ENCODE measurements around the gene F10. TPM values are rescaled to one million over a fixed set of nuclear protein-coding genes. Genes with fewer than 3 reads are reported as not detected.

The F10 gene
- total RNA-seq, 1 donor from 2014 or later = 8.9 TPM

- no peaks in the 10 kb centered on the region for H3K27me3 ChIP-seq (ENCODE audit: low read depth)
- no peaks in the 10 kb centered on the region for H3K9me3 ChIP-seq
- peak overlapping the region; percentile 67 for H3K27ac ChIP-seq
- ATAC-seq (no peak), DNase-seq (peak; percentile 32)
- no peaks in the 10 kb centered on the region for H3K4me1 ChIP-seq
- H3K4me3 ChIP-seq = no peak overlapping the region
- no peak for TF ChIP-seq CTCF (IDR thresholded peaks at IDR 0.05)
- intact Hi-C loops (cut with DNase I) = no loop called here
- no peaks in the 10 kb centered on the region for H3K36me3 ChIP-seq
Observed at GRCh38 chr13:113121183-113121927, 1.2 kb upstream of the F10 start.

- H3K9me3 ChIP-seq = no peaks in the 10 kb centered on the region
- peak; percentile 41 for DNase-seq
- peak overlapping the region; percentile 67 for H3K27ac ChIP-seq
- no peak for TF ChIP-seq CTCF (IDR thresholded peaks at IDR 0.05)
- intact Hi-C loops (cut with DNase I) = no loop called here
- no peaks in the 10 kb centered on the region for H3K4me1 ChIP-seq
- no peak for ATAC-seq
- no peaks in the 10 kb centered on the region for H3K27me3 ChIP-seq (ENCODE audit: low read depth)
- H3K4me3 ChIP-seq = peak overlapping the region; percentile 43
- no peaks in the 10 kb centered on the region for H3K36me3 ChIP-seq
Observed at GRCh38 chr13:113121928-113122471, 599 bp upstream of the F10 start.

- Histone ChIP-seq H3K4me3 (peak overlapping the region; percentile 43), H3K36me3 (no peaks in the 10 kb centered on the region), H3K4me1 (no peaks in the 10 kb centered on the region), H3K27ac (peak overlapping the region; percentile 62), H3K9me3 (no peaks in the 10 kb centered on the region), H3K27me3 (ENCODE audit: low read depth) (no peaks in the 10 kb centered on the region)
- intact Hi-C loops (cut with DNase I) = no loop called here
- TF ChIP-seq CTCF (IDR thresholded peaks at IDR 0.05) = no peak
- peak in 1 of 2 donors; percentile 20 for ATAC-seq
- DNase-seq = peak; percentile 41
Observed at GRCh38 chr13:113123226-113124201, 915 bp downstream of the F10 start.

GRCh38 chr13:113124211-113124970 is 1.8 kb downstream of the F10 start:
- DNase-seq (peak; percentile 25), ATAC-seq (no peak)
- Histone ChIP-seq H3K27ac (no peak overlapping the region), H3K27me3 (ENCODE audit: low read depth) (peaks cover under 1% of the 10 kb centered on the region), H3K4me3 (no peak overlapping the region), H3K9me3 (no peaks in the 10 kb centered on the region), H3K4me1 (no peaks in the 10 kb centered on the region), H3K36me3 (no peaks in the 10 kb centered on the region)
- intact Hi-C loops (cut with DNase I) = no loop called here
- TF ChIP-seq CTCF (IDR thresholded peaks at IDR 0.05) = no peak
